Colonic mucosa (tissue), 4 donors: ENCODE measurements around the gene DAPK3. TPM values are rescaled to one million over a fixed set of nuclear protein-coding genes. Genes with fewer than 3 reads are reported as not detected.

Experiments used
- DNase-seq: peaks from one replicate; pipeline ENCODE4 v3.0.0-alpha.2; 2020
- H3K27ac ChIP-seq: fragments of 200-600 bp; one replicate; pipeline ENCODE4 v1.8.0; 2021
- H3K27me3 ChIP-seq: fragments of 200-600 bp; one replicate; pipeline ENCODE4 v1.8.0; 2021
- H3K36me3 ChIP-seq: fragments of 200-600 bp; one replicate; pipeline ENCODE4 v1.8.0; 2021
- H3K4me1 ChIP-seq: fragments of 200-600 bp; one replicate; pipeline ENCODE4 v1.8.0; 2021; ENCODE audit warnings: mild to moderate bottlenecking
- H3K4me3 ChIP-seq: fragments of 200-600 bp; one replicate; pipeline ENCODE4 v1.8.0; 2021
- H3K9ac ChIP-seq, 2 donors: one replicate each; pipeline ENCODE4 v1.7.0; 2013; ENCODE audit warnings: control low read depth in 2 of 2, low read depth in 2 of 2, low read length in 2 of 2
- H3K9me3 ChIP-seq: fragments of 200-600 bp; one replicate; pipeline ENCODE4 v1.8.0; 2021
- CTCF ChIP-seq: fragments of 200-600 bp; IDR thresholded peaks from one replicate; pipeline ENCODE4 v1.8.0; 2022; ENCODE audit warnings: antibody characterized with exemption, mild to moderate bottlenecking
- intact Hi-C: fragments of 100-400 bp; cut with DNase I; formaldehyde crosslinking; loops from one replicate; pipeline ENCODE4 v1.14.1; 2022
- total RNA-seq, 2 donors: library from RNA; stranded (reverse); fragmentation: NEBNext Ultra II Directional in 1 of 2; extraction: Animal tissue kit (Norgen Biotek cat#: 25700) in 1 of 2; gene quantifications; one replicate each; pipeline ENCODE4 v1.2.1, GENCODE V29; 2021
- donor health status: healthy.
- donor health status: DM: no; HTN: no; CAD: no.
- donor health status: DM: no; HTN: no; CAD: no.

DAPK3 gene
- total RNA-seq, 2 donors from 2014 or later = 53.7 to 74.3 TPM

GRCh38 chr19:4016486-4016885, 45.6 kb upstream of the DAPK3 start:
- intact Hi-C loops = no loop called here
- Histone ChIP-seq H3K4me3 (no peak overlapping the region), H3K4me1 (peaks cover 4% of the 10 kb centered on the region), H3K27me3 (no peaks in the 10 kb centered on the region), H3K9ac (no peak overlapping the region), H3K27ac (no peak overlapping the region), H3K9me3 (no peaks in the 10 kb centered on the region), H3K36me3 (peaks cover 8% of the 10 kb centered on the region)
- no peak for TF ChIP-seq CTCF
- no peak for DNase-seq

GRCh38 chr19:4015705-4016402, 45.0 kb upstream of the DAPK3 start:
- Histone ChIP-seq H3K4me3 (no peak overlapping the region), H3K9me3 (no peaks in the 10 kb centered on the region), H3K9ac (no peak overlapping the region), H3K4me1 (peaks cover 4% of the 10 kb centered on the region), H3K27ac (no peak overlapping the region), H3K27me3 (no peaks in the 10 kb centered on the region), H3K36me3 (peaks cover 8% of the 10 kb centered on the region)
- intact Hi-C loops = no loop called here
- no peak for TF ChIP-seq CTCF
- DNase-seq = no peak

GRCh38 chr19:4014541-4015491, 43.9 kb upstream of the DAPK3 start:
- no peak overlapping the region for H3K9ac ChIP-seq
- DNase-seq = peak; percentile 37
- no peak overlapping the region for H3K4me3 ChIP-seq
- no peak for TF ChIP-seq CTCF
- intact Hi-C loops = no loop called here
- no peaks in the 10 kb centered on the region for H3K27me3 ChIP-seq
- peaks cover 8% of the 10 kb centered on the region for H3K36me3 ChIP-seq
- peaks cover 13% of the 10 kb centered on the region for H3K4me1 ChIP-seq
- H3K27ac ChIP-seq = no peak overlapping the region
- no peaks in the 10 kb centered on the region for H3K9me3 ChIP-seq

- peaks cover 8% of the 10 kb centered on the region for H3K36me3 ChIP-seq
- H3K4me1 ChIP-seq = peaks cover 15% of the 10 kb centered on the region
- H3K9me3 ChIP-seq = no peaks in the 10 kb centered on the region
- no peak overlapping the region for H3K4me3 ChIP-seq
- no peak overlapping the region for H3K27ac ChIP-seq
- H3K27me3 ChIP-seq = no peaks in the 10 kb centered on the region
- intact Hi-C loops = no loop called here
- TF ChIP-seq CTCF = no peak
- no peak overlapping the region for H3K9ac ChIP-seq
- DNase-seq = no peak
Observed at GRCh38 chr19:4013886-4014540, 43.1 kb upstream of the DAPK3 start.

GRCh38 chr19:4012975-4013634, 42.2 kb upstream of the DAPK3 start:
- H3K27ac ChIP-seq = no peak overlapping the region
- no peak for TF ChIP-seq CTCF
- DNase-seq = no peak
- no peaks in the 10 kb centered on the region for H3K27me3 ChIP-seq
- H3K9ac ChIP-seq = no peak overlapping the region
- peaks cover 8% of the 10 kb centered on the region for H3K36me3 ChIP-seq
- H3K4me3 ChIP-seq = no peak overlapping the region
- peaks cover 22% of the 10 kb centered on the region for H3K4me1 ChIP-seq
- H3K9me3 ChIP-seq = no peaks in the 10 kb centered on the region
- intact Hi-C loops = no loop called here
